NK-92 (cell line): Measurements from ENCODE around the gene ENO3.

Experiments
- DNase-seq: peaks from one replicate; lab custom pipeline; 2025; ENCODE audit not compliant: unreplicated experiment; lab: John Stamatoyannopoulos, UW

The ENO3 gene

DNA sequence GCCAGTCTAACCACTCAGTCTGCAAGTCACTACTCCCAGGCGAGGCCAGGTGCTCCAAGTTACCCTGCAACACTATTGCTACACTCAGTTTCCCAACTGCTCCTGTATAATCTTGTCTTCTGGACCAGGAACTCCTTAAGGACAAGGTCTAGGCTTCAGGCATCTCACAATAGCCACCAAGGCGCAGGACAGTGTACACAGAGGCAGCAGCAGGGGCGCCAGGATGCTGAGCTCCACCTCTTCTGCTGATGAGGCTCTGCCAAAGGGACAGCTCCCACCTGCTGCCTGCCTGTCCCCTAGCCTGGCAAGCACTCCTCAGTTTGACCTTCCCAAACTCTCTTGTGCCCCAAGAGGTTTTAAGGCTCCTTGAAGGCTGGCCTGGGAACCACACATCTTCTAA is 14.5 kb upstream of the ENO3 start:
- DNase-seq: no peak

- DNase-seq: no peak
Observed at GRCh38 chr17:4937553-4937952, 13.4 kb upstream of the ENO3 start.

- no peak for DNase-seq
Observed at GRCh38 chr17:4938069-4938491, 12.8 kb upstream of the ENO3 start.

- DNase-seq: no peak
Observed at GRCh38 chr17:4938688-4939545, 12.0 kb upstream of the ENO3 start.

DNA sequence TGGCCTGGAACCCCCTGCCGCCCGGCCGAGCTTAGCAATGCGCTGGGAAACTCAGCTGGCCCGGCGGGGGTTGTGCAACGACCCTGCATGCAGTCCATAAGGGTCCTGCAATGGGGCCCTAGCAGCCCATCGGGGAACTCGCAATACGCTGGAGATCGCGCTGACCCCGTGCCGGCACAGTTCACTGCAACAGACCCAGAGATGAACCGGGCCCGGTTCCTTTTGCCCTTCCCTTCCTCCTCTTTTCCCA is 11.4 kb upstream of the ENO3 start:
- no peak for DNase-seq

- peak; percentile 76 for DNase-seq
Observed at GRCh38 chr17:4939796-4940554, 10.9 kb upstream of the ENO3 start, which contains the start of the genes RNF167 and SLC25A11. Gene RNF167, plus strand, starts transcription at chr17:4940268. Its CDS starts 642 bp downstream, at chr17:4940910. Gene SLC25A11, minus strand, starts transcription at chr17:4940046. Its CDS starts 136 bp downstream, at chr17:4939910.

GRCh38 chr17:4940555-4941318 is 10.2 kb upstream of the ENO3 start:
- no peak for DNase-seq

- DNase-seq: no peak
Observed at GRCh38 chr17:4941319-4941610, 9.7 kb upstream of the ENO3 start.

- DNase-seq: no peak
Observed at GRCh38 chr17:4942760-4943508, 8.0 kb upstream of the ENO3 start.

DNA sequence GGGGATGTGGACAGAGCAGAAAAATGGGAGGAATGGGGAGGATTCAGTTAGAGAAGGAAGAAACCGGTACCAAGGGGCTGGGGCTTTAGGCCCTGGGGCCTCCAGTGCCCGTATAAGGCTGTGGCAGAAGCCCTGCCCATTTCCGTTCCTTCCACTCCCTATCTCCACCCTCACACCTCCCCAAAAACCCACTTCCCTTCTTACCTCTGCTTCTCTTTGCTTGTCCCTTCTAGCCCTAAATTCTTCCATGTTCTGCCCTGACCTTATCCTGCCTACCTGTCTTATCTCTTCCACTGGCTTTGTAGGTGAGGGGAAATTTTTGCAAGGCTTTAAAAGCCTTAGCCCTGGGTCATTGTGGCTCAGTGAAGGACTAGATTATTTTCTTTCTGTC is 6.8 kb upstream of the ENO3 start:
- DNase-seq: no peak

DNA sequence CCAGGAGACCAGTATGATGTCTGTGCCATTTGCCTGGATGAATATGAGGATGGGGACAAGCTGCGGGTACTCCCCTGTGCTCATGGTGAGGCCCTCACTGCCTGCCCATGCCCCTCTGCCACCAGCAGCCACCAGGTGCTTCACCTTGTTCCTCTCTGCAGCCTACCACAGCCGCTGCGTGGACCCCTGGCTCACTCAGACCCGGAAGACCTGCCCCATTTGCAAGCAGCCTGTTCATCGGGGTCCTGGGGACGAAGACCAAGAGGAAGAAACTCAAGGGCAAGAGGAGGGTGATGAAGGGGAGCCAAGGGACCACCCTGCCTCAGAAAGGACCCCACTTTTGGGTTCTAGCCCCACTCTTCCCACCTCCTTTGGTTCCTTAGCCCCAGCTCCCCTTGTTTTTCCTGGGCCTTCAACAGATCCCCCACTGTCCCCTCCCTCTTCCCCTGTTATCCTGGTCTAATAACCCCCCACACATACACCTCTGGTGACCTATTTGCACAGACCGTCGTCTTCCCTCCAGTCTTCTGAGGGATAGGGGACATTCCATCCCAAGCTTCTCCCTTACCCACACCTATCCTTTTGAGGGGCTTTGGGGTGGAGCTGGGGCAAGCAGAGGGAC is 6.3 kb upstream of the ENO3 start:
- no peak for DNase-seq

GRCh38 chr17:4945176-4945943 is 5.6 kb upstream of the ENO3 start:
- no peak for DNase-seq

- DNase-seq: no peak
Observed at GRCh38 chr17:4945944-4946280, 5.0 kb upstream of the ENO3 start.

GRCh38 chr17:4946312-4946976 is 4.5 kb upstream of the ENO3 start:
- DNase-seq: no peak

- no peak for DNase-seq
Observed at GRCh38 chr17:4947010-4947410, 3.9 kb upstream of the ENO3 start.

DNA sequence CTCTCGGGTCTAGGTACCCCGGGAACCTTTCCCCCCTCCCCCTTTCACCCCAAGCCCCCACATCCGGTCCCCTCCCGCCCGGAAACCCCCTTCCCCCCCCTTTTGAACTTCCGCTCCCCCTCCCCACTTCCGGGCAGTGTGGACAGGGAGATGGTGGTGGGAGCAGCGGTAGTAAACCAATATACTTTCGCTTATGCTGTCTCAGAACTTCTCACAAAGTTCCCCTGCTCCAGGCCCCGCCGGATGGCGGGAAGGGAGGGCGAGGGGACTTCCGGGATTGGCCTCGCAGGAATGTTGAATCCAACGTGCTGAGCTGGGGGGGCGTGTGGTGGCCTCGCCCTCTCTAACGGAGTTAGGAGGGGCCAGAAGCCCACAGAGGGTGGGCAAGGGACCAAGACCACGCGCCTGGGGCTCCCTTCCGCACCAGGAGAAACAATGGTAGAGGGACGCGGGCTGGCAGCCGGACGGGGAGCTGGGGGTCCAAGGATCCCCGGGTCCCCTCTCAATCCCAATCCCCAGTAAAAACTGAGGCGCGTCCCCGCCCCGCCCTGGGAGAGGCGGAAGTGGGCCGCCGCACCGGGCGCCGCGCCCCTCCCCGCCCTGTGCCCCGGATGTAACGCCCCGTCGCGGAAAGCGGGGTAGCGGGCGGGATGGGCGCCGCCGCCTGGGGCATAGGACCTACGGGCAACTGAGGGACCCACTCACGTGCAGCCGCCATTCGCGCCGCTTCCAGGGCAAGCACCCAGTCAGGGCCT is 3.3 kb upstream of the ENO3 start:
- DNase-seq: no peak

DNA sequence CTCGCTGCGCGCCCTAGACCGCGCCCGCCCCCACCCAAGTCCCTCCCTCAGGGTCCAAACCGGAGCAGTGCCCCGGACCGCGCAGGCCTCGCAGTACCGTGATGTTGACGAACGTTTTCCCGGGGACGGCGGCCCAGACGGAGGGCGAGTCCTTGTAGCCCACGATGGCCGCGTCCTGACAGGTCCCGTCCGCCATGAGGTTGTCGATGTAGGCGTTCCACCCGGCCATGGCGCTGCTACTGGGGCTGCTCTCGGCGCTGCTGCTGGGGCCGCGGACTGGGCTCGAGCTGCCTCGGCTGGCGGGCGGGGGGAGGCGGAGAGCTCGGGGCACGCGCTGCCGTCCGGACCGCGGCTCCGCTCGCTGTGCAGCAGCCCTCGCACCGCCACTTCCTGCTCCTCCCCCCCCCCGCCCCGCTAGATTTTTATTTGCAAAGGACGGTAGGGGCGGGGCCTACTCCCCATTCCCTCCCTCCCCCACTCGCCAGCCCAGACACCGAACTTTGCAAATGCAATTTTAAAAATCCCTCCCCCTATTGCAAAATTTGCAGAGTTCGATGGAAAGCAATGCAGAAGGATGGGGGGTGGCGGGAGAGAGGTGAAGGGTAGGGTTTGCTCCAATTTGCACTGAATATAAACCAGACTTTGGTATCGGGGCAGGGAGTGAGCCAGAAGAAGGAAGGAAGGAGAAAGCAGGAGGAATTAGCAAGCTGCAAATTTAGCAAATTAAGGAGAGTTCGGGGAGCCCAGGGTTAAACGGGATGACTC is 2.6 kb upstream of the ENO3 start, which contains the start of gene PFN1:
TSS of gene PFN1 (minus strand) at position 365 of the 765 bp plus-strand sequence. CDS start at position 229, 136 bp downstream.
- peak; percentile 59 for DNase-seq

- DNase-seq: no peak
Observed at GRCh38 chr17:4948931-4949320, 2.0 kb upstream of the ENO3 start.
